RWPE2 (cell line): ENCODE results near the gene POU4F3.

ENCODE experiments used
- ATAC-seq: fragments of 200-7000 bp; cut with Tn5 transposase; 3 replicates; pipeline ENCODE4 v1.9.1; 2021; ENCODE audit warnings: low read depth
- DNase-seq: peaks from one replicate; pipeline ENCODE4 v3.0.0-alpha.2; 2020; ENCODE audit warnings: low spot score
- H3K27ac ChIP-seq: fragments of 450-650 bp; 2 replicates; pipeline ENCODE4 v1.5.1; 2017; ENCODE audit warnings: mild to moderate bottlenecking; ENCODE audit not compliant: poor library complexity, severe bottlenecking
- H3K27me3 ChIP-seq: fragments of 250-450 bp; sonication (Bioruptor Pico); 2 replicates; pipeline ENCODE4 v1.5.1; 2021; ENCODE audit warnings: mild to moderate bottlenecking, moderate library complexity; ENCODE audit not compliant: insufficient read depth, poor library complexity, severe bottlenecking
- H3K36me3 ChIP-seq: fragments of 250-450 bp; sonication (Bioruptor Pico); 2 replicates; pipeline ENCODE4 v1.5.1; 2020; ENCODE audit warnings: low read depth, mild to moderate bottlenecking, moderate library complexity
- H3K4me1 ChIP-seq: fragments of 250-450 bp; sonication (Bioruptor Pico); 2 replicates; pipeline ENCODE4 v1.5.1; 2021; ENCODE audit warnings: mild to moderate bottlenecking, moderate library complexity; ENCODE audit not compliant: insufficient read depth, poor library complexity, severe bottlenecking
- H3K4me3 ChIP-seq: fragments of 250-450 bp; sonication (Bioruptor Pico); 2 replicates; pipeline ENCODE4 v1.5.1; 2021; ENCODE audit warnings: mild to moderate bottlenecking, moderate library complexity; ENCODE audit not compliant: severe bottlenecking
- H3K9me3 ChIP-seq: fragments of 250-450 bp; sonication (Bioruptor Pico); 2 replicates; pipeline ENCODE4 v1.5.1; 2021; ENCODE audit warnings: mild to moderate bottlenecking, moderate library complexity; ENCODE audit not compliant: severe bottlenecking
- TF ChIP-seq, protein P1 (sequence below): fragments of 450-650 bp; IDR thresholded peaks from one replicate; pipeline ENCODE4 v1.5.1; 2017; ENCODE audit warnings: mild to moderate bottlenecking, moderate library complexity; ENCODE audit not compliant: poor library complexity, severe bottlenecking

The POU4F3 gene

DNA sequence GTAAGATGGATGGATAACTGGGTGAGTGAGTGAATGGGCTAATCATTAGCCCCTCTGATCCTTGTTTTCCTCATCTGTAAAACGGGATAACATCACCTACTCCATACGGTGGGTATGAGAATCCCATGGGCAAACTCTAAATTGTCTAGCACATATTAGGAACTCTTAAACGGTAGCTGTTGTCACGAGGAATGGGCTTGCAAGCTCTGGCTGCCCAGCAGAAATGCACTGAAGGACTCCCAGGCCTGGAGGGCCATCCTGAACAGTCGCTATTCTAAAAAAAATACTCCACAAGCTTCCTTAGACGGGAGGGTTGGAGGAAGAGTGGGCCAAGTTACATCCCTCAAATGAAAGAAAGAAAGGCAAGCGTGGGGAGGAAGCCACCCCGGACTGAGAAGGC is 711 bp upstream of the POU4F3 start:
- DNase-seq (no peak), ATAC-seq (no peak)
- Histone ChIP-seq H3K4me3 (no peak overlapping the region), H3K27me3 (peaks cover 99% of the 10 kb centered on the region), H3K27ac (no peak overlapping the region), H3K9me3 (no peaks in the 10 kb centered on the region), H3K36me3 (no peaks in the 10 kb centered on the region), H3K4me1 (no peaks in the 10 kb centered on the region)
- TF ChIP-seq, protein P1, sequence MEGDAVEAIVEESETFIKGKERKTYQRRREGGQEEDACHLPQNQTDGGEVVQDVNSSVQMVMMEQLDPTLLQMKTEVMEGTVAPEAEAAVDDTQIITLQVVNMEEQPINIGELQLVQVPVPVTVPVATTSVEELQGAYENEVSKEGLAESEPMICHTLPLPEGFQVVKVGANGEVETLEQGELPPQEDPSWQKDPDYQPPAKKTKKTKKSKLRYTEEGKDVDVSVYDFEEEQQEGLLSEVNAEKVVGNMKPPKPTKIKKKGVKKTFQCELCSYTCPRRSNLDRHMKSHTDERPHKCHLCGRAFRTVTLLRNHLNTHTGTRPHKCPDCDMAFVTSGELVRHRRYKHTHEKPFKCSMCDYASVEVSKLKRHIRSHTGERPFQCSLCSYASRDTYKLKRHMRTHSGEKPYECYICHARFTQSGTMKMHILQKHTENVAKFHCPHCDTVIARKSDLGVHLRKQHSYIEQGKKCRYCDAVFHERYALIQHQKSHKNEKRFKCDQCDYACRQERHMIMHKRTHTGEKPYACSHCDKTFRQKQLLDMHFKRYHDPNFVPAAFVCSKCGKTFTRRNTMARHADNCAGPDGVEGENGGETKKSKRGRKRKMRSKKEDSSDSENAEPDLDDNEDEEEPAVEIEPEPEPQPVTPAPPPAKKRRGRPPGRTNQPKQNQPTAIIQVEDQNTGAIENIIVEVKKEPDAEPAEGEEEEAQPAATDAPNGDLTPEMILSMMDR = no peak

DNA sequence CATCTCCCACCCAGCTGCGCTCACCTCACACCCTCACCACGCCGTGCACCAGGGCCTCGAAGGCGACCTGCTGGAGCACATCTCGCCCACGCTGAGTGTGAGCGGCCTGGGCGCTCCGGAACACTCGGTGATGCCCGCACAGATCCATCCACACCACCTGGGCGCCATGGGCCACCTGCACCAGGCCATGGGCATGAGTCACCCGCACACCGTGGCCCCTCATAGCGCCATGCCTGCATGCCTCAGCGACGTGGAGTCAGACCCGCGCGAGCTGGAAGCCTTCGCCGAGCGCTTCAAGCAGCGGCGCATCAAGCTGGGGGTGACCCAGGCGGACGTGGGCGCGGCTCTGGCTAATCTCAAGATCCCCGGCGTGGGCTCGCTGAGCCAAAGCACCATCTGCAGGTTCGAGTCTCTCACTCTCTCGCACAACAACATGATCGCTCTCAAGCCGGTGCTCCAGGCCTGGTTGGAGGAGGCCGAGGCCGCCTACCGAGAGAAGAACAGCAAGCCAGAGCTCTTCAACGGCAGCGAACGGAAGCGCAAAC is 1.1 kb downstream of the POU4F3 start:
- H3K36me3 ChIP-seq = no peaks in the 10 kb centered on the region
- no peaks in the 10 kb centered on the region for H3K4me1 ChIP-seq
- DNase-seq = no peak
- H3K27me3 ChIP-seq = peaks cover 99% of the 10 kb centered on the region
- TF ChIP-seq, protein P1 = no peak
- H3K27ac ChIP-seq = no peak overlapping the region
- no peaks in the 10 kb centered on the region for H3K9me3 ChIP-seq
- H3K4me3 ChIP-seq = no peak overlapping the region
- no peak for ATAC-seq

DNA sequence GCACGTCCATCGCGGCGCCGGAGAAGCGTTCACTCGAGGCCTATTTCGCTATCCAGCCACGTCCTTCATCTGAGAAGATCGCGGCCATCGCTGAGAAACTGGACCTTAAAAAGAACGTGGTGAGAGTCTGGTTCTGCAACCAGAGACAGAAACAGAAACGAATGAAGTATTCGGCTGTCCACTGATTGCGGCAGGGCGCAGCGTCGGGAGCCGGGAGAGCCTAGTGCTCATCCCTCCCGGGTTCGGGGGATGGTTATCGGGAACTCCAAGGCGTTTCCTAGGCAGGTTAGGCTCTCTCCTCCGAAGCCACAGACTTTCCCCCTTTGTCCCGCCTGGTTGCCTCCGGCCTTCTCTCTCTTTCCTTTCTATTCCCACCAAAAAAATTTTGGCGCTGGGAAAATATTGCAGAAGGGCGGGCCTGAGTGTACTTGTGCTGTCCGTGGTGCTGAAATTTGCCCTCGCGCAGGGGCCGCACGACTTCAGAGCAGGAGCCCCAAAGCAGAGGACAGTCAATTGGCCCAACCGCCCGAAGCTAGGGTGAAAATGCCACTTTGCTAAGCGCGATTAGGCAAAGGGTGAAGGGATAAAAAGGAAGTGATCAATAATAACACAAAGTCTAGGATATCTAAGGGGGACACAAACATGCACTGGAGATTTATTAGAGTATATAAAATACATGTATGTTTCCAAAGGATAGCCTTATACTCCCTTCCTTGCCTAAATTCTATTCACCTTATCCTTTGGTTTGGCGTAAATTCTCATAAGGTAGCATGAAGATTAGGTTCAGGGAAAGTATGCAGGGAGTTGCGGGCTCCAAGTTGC is 1.8 kb downstream of the POU4F3 start:
- H3K27me3 ChIP-seq = peaks cover 100% of the 10 kb centered on the region
- H3K4me1 ChIP-seq = no peaks in the 10 kb centered on the region
- H3K36me3 ChIP-seq = no peaks in the 10 kb centered on the region
- no peak overlapping the region for H3K27ac ChIP-seq
- no peak overlapping the region for H3K4me3 ChIP-seq
- H3K9me3 ChIP-seq = peaks cover 2% of the 10 kb centered on the region
- ATAC-seq = peak; percentile 48
- peak; percentile 75 for DNase-seq
- TF ChIP-seq, protein P1 = no peak

DNA sequence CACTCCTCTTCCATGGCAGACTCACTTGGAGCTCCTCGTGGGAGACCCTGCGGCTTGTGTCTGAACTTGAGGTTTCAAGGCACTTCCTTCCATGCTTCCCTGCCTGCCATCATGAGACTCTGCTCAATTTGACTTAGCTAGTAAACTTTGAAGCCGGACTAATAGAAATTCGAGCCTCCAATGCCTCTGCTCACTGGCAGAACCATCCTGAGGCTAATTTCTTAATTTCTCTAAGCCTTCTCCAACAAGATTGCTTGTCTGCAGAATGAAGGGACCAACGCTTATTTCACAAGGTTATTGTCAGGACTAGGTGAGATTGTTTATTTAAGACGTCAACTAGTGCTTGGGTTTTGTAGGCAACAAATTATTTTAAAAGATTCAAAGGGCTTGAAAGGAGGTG is 3.2 kb downstream of the POU4F3 start:
- peaks cover 100% of the 10 kb centered on the region for H3K27me3 ChIP-seq
- H3K36me3 ChIP-seq = no peaks in the 10 kb centered on the region
- H3K9me3 ChIP-seq = peaks cover 2% of the 10 kb centered on the region
- H3K4me1 ChIP-seq = no peaks in the 10 kb centered on the region
- DNase-seq (no peak), ATAC-seq (no peak)
- TF ChIP-seq, protein P1 = no peak
- H3K27ac ChIP-seq = no peak overlapping the region
- no peak overlapping the region for H3K4me3 ChIP-seq

DNA sequence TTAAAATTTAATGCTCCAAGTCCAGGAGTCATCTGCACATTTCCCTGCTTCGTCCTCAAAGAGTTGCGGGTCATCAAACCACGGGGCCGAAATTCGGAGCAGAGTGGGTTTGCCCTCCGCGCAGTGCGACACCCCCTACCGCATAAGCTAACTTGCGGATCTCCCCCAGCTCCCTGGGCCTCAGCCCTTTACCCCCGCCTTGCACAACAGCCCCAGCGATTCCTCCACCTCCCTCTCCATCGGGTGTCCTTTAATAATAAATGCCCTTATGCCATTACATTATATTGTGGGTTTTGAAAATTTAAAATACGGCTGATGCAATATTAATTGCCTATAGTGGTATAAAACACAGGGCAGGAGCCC is 3.9 kb downstream of the POU4F3 start:
- Histone ChIP-seq H3K27ac (no peak overlapping the region), H3K9me3 (peaks cover 2% of the 10 kb centered on the region), H3K4me1 (no peaks in the 10 kb centered on the region), H3K36me3 (no peaks in the 10 kb centered on the region), H3K27me3 (peaks cover 100% of the 10 kb centered on the region), H3K4me3 (no peak overlapping the region)
- TF ChIP-seq, protein P1 = no peak
- no peak for DNase-seq
- ATAC-seq = no peak
